ENCODE data around the gene PNPLA6.
A peak's percentile ranks its signal among the peaks of the same experiment; 100 is the strongest.

PNPLA6 gene

DNA sequence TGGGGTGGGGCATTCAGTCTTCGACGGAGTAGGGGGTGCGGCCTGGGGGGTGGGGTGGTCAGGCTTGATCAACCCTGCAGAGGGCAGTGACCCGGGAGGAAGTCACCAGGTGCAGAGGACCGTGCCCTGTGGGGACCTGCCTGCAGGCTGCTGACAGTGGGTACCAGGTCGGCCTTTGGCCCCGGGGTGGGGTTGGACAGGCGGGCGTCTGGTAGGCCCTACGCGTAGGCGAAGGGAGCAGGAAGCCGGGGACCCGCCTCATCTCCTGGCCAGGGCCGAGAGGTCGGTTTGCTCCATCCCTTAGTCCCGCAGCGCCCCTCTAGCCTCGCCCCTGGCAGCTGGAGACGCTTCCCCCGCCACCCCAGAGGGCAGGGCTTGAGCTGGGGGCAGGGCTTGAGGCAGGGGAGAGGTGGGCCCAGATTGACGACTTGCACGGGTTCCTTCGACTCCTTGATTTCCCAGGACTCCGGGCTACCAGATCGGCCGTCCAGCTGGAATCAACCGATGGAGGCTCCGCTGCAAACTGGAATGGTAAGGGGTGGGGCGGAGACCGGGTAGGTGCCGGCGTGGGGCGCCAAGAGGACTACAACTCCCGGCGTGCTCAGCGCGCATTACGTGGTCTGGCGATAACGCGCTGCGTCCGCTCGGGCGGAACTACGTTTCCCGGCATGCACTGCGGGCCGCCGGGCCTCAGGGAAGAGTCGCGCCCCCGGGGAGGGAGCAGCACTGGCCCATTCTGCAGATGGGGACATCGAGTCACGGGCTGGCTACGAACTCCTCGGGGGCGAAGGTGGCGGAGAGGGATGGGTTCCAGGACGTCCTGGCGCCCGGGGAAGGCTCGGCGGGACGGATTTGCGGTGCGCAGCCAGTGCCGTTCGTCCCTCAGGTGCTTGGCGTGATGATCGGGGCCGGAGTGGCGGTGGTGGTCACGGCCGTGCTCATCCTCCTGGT, at the start of gene PNPLA6:
TSS of gene PNPLA6 (plus strand) at position 671 of the 951 bp plus-strand sequence. CDS start at position 743, 72 bp downstream.
- peak; percentile 88 to 94 for DNase-seq (ENCODE audit: low read depth in 2 of 2)

DNA sequence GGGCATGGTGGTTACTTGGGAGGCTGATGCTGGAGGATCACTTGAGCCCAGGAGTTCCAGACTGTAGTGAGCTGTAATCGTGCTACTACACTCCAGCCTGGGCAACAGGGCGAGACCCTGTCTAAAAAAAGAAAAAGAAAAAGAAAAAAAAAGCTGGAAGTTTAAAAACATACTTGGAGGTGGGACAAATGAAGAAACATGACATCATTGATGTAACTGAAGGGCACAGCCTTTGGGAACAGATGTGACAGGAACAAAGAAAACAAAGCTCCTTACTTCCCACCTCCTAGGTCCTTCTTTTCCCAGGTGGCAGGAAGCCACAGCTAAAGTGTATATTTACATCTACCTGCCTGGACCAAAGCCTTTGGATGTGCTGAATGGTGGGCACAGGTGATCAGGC, 48.6 kb upstream of the PNPLA6 start:
- DNase-seq (ENCODE audit: low read depth in 2 of 2): no peak

DNA sequence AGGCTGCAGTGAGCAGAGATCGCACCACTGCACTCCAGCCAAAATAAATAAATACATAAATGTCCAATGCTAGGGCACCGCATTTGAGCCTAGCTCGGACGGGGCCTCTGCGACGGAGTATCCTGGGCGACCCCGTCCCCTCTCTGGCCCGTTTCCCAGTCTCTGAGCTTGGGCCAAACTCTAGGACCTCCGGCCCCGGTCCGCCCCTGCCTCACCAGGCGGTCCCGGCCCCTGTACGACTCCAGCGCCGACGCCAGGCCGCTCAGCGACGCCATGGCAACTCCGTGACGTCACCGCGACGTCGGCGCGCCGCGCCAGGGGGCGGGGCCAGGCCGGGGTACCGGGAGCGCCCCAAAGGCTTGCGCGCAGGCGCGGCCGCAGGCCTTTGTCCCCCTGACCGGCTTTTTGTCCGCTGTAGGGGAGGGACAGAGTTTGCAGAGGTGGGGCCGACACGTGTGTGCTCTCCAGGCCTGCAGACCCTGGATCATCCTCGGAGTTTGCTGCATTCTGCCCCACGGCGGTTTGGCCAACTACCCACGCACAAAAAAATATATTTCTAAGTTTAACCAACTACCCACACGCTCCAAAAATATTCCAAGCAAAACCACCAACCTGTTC, 46.7 kb upstream of the PNPLA6 start, which contains the start of gene PEX11G:
TSS of gene PEX11G (minus strand) at position 300 of the 618 bp plus-strand sequence. CDS start at position 275, 25 bp downstream.
- DNase-seq (ENCODE audit: low read depth in 2 of 2): peak; percentile 83 to 89

DNA sequence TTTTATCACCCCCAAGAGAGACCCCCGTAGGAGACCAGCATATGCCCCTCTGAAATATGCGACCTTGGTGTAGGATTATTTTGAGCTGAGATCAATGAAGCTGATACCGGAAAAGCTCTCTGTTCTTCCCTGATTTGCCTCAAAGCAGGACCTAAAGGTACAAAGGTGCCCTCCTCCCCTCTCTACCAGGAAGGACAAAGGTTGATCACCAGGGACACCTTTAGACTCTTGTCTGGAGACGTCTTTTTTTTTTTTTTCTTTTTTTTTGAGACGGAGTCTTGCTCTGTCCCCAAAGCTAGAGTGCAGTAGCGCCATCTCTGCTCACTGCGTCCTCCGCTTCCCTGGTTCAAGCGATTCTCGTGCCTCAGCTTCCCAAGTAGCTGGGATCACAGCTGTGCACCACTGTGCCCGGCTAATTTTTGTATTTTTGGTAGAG, 45.9 kb upstream of the PNPLA6 start:
- DNase-seq (ENCODE audit: low read depth in 2 of 2): no peak

DNA sequence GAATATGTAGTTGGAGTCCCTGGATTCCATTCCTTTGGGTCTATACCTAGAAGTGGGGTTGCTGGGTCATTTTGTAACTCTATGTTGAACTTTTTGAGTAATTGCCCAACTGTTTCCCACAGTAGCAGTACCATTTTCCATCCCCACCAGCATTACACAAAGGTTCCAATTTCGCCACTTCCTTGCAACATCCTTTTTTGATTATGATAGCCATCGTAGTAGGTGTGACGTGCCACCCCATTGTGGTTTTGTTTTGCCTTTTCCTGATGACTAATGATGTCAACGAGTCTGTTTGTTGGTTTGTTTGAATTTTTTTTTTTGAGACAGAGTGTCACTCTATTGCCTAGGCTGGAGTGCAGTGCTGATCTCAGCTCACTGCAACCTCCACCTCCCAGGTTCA, 43.4 kb upstream of the PNPLA6 start:
- DNase-seq (ENCODE audit: low read depth in 2 of 2): peak in 1 of 2 donors; percentile 38

DNA sequence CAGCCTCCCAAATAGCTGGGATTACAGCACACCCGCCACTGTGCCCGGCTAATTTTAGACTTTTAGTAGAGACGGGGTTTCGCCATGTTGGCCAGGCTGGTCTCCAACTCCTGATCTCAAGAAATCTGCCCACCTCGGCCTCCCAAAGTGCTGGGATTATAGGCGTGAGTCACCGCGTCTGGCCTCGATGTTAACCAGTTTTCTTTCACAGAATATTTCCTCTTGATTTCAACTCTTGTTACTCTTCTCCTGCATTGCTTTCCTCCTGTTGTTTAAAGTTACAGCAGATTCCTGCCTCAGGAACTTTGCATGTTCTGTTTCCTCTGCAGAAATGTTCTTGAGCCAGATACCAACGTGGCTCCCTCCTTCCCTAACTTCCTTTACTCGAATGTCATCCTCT, 43.0 kb upstream of the PNPLA6 start:
- no peak for DNase-seq (ENCODE audit: low read depth in 2 of 2)

DNA sequence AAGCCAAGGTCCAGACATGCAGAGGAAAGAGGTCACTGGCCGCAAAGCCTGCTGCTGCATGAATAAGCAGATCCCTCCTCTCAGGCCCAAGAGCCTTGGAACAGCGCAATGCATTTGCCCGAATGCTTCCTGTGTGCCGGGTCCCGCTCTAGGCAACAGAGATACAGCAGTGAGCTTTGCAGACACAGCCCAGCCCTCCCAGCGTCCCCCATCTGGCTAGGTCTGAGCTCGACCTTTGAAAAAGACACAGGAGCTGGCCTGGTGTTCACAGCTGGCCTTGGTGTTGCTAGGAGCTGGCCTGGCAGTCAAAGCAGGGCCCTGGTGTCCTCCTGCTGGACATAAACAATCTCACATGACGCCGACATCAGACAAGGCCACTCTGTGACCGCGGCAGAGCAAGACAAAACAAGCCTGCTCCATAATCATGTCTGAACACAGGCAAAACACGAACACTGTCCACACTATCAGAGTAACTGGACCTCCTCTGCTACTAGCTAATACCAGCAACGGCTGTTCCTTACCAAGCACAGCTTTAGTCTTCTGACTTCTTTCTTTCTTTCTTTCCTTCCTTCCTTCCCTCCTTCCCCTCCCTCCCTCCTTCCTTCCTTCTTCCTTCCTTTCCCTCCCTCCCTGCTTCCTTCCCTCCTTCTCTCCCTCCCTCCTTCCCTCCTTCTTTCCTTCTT, 41.0 kb upstream of the PNPLA6 start:
- no peak for DNase-seq (ENCODE audit: low read depth in 2 of 2)

DNA sequence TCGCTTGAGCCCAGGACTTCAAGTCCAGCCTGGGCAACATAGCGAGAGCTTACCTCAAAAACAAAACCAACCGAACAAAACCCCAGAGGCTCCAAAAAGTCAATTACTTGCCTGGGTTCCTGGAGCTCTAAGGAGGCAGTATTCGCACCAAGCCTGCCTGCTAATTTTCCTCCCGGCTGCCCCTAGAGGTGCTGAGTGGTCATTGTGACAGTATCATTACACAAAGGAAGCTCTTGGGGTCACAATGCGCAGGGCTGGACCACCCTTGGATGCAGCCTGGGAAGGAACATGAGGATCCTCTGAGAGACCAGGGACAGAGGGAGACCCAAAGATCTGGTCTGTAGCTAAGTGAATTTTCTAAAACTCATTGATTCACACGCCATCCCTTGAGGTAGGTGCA, 38.2 kb upstream of the PNPLA6 start:
- DNase-seq (ENCODE audit: low read depth in 2 of 2): no peak

DNA sequence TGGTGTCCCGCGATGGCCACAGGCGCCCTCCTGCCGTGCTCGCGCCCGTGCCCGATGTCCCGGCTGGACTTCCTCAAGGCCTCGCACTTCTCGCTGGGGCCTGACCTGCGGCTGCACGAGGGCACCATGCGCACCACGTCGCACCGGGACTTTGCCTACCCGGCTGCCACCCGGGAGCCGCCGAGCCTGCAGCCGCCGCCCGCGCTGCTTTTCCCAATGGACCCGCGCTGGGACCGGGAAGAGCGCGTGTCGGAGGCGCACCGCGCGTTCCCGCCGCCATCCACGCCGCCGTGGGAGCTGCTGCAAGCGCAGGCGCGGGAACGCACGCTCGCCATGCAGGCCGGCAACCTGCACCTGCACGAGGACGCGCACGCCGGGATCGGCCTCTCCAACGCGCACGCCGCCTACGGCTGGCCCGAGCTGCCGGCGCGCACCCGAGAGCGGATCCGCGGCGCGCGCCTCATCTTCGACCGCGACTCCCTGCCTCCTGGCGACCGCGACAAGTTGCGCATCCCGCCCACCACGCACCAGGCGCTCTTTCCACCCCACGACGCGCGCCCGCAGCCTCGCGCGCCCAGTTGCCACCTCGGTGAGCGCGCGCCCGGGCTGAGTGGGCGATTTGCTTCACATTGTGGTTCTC, 34.6 kb upstream of the PNPLA6 start:
- DNase-seq (ENCODE audit: low read depth in 2 of 2): peak; percentile 27 to 55

DNA sequence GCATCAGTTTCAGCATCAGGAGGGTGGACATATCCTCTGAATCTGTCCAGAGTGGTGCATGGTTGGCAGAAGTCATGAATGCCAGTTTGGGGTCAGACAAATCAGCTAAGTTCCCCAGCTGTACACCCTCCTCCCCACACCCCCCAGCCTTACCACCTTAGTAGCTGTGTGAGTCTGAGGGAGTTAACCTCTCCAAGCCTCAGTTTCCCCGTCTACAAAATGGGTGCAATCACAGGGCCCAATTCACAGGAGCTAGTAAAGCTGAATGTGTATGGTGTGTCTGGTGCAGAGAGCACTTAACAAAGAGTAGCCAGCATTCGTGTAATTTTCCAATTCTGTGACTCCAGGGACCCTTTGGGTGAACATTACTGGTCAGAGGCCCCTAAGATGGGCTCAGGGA, 33.0 kb upstream of the PNPLA6 start:
- no peak for DNase-seq (ENCODE audit: low read depth in 2 of 2)

DNA sequence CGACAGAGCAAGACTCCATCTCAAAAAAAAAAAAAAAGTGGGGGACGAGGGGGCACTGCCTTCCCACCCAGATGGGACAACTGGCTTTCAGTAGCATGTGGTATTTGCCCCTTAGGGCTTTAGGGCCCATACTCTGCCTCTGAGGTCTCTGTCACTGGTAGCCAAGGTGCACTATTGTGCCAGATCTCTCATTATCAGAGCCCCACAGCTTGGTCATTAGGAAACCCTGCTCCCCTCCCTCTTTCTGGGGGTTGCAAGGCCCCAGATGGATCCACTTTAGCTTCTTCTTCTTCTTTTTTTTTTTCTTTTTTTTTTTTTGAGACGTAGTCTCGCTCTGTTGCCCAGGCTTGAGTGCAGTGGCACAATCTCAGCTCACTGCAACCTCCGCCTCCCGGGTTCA, 30.8 kb upstream of the PNPLA6 start:
- DNase-seq (ENCODE audit: low read depth in 2 of 2): no peak

DNA sequence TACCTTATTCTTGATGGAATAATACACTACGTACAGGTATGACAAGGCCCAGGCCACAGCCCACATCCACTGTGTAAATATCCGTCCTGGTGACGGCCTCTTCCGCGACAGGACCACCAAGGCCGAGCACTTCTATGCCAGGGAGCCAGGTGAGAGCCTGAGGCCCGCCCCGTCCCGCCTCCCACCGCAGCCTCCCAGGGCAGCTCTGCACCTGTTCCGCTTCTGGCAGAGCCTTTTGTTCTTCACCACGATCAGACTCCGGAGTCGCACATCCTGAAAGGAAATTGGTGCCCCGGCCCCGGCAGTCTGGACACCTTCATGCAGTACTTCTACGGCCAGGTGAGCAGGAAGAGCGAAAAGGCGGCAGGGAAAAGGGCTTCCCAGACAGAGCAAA, 30.2 kb upstream of the PNPLA6 start:
- DNase-seq (ENCODE audit: low read depth in 2 of 2): no peak

DNA sequence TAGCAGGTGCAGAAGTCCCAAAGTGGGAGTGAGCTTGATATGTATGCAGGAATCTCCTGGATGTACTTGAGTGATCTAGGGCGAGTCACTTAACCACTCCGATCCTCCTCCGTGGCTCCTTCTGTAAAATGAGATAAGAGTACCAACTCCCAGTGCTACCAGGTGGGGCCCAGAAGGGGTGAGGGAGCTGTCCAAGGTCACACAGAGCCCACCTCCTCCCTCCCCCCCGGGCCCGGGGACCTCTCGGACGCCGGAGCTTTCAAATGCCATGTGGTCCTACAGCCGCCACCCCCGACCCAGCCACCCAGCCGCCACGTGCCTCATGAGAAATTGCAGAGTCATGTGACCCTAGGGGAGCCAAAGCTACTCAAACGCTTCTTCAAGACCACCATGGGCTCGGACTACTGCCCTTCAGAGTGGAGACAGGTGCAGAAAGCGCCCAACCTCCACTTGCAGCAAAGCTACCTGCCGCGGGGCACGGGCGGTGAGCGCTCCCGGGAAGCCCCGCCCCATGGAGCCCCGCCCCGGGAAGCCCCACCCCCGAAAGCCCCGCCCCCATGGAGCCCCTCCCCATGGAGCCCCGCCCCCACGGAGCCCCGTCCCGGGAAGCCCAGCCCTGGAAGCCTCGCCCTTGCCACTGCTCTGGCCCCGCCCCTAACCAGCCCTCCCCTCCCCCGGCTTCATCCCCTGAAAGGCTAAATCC, 29.7 kb upstream of the PNPLA6 start:
- no peak for DNase-seq (ENCODE audit: low read depth in 2 of 2)

DNA sequence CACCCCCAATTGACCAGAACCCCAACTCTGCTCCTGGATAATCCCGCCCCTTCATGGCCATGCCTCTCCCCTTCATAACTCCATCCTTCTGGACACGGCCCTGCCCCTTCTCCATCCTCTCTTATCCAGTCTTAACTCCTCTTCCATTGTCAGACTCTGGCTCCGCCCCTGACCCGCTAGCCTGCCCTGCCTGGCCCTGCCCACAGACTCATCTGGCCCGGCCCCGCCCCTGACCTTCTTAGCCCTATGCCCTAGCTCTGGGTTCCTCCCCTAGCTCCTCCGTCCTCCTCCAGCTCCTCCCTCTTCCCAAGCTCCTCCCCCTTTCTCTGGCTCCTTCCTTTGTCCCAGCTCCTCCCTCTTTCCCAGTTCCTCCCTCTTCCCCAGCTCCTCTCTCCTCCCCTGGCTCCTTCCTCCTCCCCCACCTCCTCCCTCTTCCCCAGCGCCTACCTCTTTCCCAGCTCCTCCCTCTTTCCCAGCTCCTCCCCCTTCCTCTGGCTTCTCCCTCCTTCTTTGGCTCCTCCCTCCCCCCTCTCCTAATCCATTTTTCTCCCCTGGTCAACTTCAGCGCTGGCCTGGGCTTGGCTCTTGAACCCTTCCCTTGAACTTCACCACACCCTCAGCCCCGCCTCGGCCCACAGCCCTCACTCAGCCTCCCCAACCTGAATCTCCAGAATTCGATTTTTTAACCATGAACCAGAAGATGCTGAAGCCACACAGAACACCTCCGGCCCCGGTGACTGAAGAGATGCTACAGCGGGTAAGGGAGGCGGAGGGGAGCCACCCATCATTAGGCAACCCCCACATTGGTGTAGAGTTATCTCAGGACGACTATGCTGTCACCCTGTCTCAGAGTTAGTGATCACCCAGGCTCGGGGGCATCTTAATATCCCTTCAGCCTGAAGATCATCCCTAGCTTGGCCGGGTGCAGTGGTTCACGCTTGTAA, 28.9 kb upstream of the PNPLA6 start:
- peak in 1 of 2 donors; percentile 43 for DNase-seq (ENCODE audit: low read depth in 2 of 2)

DNA sequence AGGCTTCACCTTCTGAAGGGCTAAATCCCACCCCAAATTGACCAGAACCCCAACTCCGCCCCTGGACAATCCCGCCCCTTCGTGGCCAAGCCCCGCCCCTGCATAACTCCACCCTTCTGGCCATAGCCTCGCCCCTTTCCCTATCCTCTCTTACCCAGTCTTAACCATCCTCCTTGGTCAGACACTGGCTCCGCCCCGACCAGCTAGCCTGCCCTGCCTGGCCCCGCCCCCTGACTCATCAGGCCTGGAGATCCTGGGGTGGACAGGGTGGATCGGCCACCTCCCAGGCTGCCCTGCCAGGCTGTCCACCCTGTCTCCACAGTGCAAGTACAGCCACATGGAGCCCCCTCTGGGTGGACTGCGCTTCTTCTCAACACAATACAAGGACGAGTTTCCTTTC, 27.6 kb upstream of the PNPLA6 start:
- no peak for DNase-seq (ENCODE audit: low read depth in 2 of 2)

DNA sequence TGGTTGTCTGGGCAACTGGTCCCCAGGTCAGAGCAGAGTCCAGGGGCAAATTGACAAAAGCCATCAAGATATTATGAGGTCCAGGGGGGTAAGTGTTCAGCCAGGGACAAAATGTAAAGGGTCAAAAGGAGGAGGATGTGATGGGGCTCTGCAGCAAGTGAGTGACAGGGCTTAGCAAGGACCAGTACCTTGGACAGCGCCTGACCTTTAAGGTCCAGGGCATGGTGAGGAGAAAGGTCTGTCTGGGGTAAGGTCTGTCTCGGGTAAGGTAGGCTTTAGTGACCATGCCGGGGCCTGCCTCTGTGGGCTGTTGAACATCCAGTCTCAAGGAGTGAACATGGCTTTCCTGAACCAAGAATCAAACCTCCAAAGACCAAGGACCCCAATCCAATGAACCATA, 25.9 kb upstream of the PNPLA6 start:
- DNase-seq (ENCODE audit: low read depth in 2 of 2): no peak

DNA sequence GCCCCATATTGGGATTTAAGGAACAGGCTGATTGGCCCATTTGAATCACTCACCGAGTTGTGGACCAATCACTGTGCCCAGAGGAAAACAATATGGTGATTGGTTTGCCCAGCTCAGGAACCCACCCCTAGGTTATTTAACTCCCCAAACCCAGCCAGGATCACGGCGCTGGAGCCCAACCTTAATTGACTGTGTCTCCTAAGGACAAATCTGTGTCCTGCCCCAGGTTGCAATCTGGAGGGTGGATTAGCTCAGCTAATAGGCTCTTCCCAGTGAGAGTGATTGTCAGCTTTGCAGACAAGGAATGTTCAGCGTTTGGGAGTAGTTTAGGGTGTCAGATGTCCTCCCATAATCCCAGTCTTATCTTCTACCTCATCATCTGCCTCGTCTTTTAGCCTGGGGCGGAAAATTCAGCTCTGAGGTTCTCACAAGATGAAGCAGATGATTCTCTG, 23.1 kb upstream of the PNPLA6 start:
- DNase-seq (ENCODE audit: low read depth in 2 of 2): no peak

DNA sequence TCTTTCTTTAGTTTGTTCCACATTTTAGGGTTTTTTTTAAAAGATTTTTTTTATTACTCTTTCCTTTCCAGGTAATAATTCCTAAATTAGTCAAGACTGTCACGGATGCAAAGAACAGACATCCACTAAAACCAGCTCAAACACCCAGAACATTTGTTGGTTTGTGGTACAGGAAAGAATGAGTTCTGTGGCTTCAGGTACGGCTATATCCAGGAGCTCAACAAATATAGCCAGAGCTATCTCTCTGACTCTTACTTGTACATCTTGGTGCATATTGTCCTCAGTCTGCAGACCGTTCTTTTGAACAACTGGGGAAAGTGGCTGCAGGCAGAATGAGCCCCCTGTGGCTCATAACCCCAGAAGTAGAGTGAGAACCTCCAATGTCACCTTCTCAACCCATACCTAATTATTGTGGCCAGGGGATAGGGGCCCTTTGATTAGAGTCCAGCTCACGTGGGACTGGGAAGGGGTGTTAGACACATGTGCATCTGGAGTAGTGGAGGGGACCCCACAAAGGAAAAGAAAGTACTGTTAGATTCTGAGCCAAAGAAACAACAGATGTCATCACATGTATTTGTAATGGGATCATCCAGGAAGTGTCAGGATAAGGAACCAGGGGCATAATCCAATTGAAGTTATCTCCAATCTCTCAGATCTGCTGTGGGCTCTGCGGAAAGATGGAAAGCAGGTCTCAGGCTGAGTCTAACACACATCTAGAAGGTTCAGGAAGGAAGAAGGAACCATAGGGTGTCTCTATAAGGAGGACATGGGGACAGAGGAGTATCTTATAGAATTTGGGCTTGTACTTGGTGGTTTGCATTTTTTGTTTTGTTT, 21.5 kb upstream of the PNPLA6 start:
- DNase-seq (ENCODE audit: low read depth in 2 of 2): no peak

DNA sequence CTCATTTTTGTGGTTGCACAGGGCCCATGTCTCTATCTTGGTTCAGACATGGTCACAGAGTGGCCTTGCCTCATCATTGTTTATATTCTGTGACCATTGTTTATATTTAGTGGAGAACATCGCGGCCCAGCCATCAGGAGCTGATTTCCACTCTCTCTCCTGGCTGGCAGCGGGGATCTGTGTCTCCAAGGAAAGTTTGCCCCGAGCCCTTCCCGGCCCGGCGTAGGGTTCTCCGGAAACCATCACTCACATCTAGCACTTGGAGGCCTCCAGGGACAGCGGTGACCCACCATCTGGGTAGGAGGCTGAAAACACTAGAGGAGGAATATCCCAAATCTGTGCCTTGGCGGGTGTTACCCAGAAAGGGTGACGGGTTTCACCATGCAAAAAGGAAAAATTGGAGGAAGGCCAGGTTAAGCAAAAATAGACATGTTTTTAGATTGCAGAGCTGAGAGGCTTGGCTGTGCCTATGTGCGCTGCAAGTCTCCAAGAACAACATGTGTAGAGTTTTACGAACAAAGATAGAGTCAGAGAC, 20.3 kb upstream of the PNPLA6 start:
- no peak for DNase-seq (ENCODE audit: low read depth in 2 of 2)
